ENCODE measurements around the gene FGF5. TPM values are rescaled to one million over a fixed set of nuclear protein-coding genes. Genes with fewer than 3 reads are reported as not detected.
"Not testable (repeated sequence)": the region's sequence is repeated elsewhere in the genome, so short reads cannot be mapped to it uniquely, and the experiment has no call there.

Gene FGF5
- total and polyA plus RNA-seq, 2 donors = under 0.01 to 0.02 TPM

- peaks cover 0 to 5% of the 10 kb centered on the region in 2 donors for H3K27me3 ChIP-seq (ENCODE audit: control insufficient read depth in 2 of 2, insufficient read depth in 1 of 2, low read length in 1 of 2)
- 90% methylated on average over 1 of the region's 1 CpG for WGBS
- no peak for DNase-seq (ENCODE audit: low read depth in 6 of 9, low spot score in 9 of 9)
- no peak overlapping the region for H3K4me3 ChIP-seq (ENCODE audit: low read length in 2 of 2)
- H3K36me3 ChIP-seq (ENCODE audit: control insufficient read depth in 2 of 2, insufficient read depth in 2 of 2, low read length in 1 of 2) = no peaks in the 10 kb centered on the region
- no peaks in the 10 kb centered on the region for H3K9me3 ChIP-seq (ENCODE audit: control insufficient read depth in 2 of 2, insufficient read depth in 1 of 2, low read length in 1 of 2)
- H3K27ac ChIP-seq (ENCODE audit: low read depth in 1 of 2, low read length in 1 of 2) = no peak overlapping the region
- H3K4me1 ChIP-seq (ENCODE audit: control insufficient read depth in 2 of 2, insufficient read depth in 2 of 2, low read length in 2 of 2) = no peaks in the 10 kb centered on the region
Observed at GRCh38 chr4:80312124-80312523, 45.7 kb downstream of the FGF5 start.

DNA sequence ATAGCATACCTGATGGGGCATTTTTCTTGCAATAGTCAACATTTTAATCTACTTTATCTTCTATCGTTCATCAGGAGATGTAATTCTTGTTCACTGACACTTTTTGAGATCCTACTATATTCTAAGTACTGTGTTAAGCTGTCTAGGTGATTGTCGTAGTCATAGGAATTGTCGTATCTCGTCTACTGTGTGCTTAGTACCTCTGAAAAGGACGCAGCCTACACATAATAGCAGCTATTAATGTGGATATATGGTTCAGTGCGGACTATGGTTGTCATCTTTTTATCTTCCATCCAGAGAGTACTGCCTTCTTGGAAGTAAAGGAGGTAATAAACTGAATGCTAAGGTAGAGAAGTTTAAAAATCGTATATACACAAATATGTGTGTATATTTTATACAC is 47.2 kb downstream of the FGF5 start:
- 89% methylated on average over 7 of the region's 7 CpGs for WGBS
- H3K27me3 ChIP-seq (ENCODE audit: control insufficient read depth in 2 of 2, insufficient read depth in 1 of 2, low read length in 1 of 2) = peaks cover 0 to 3% of the 10 kb centered on the region in 2 donors
- H3K27ac ChIP-seq (ENCODE audit: low read depth in 1 of 2, low read length in 1 of 2) = no peak overlapping the region
- no peak for DNase-seq (ENCODE audit: low read depth in 6 of 9, low spot score in 9 of 9)
- no peaks in the 10 kb centered on the region for H3K4me1 ChIP-seq (ENCODE audit: control insufficient read depth in 2 of 2, insufficient read depth in 2 of 2, low read length in 2 of 2)
- no peak overlapping the region for H3K4me3 ChIP-seq (ENCODE audit: low read length in 2 of 2)
- H3K9me3 ChIP-seq (ENCODE audit: control insufficient read depth in 2 of 2, insufficient read depth in 1 of 2, low read length in 1 of 2) = no peaks in the 10 kb centered on the region
- no peaks in the 10 kb centered on the region for H3K36me3 ChIP-seq (ENCODE audit: control insufficient read depth in 2 of 2, insufficient read depth in 2 of 2, low read length in 1 of 2)

- H3K4me3 ChIP-seq (ENCODE audit: low read length in 2 of 2); H3K27me3 ChIP-seq (ENCODE audit: control insufficient read depth in 2 of 2, insufficient read depth in 1 of 2, low read length in 1 of 2); H3K36me3 ChIP-seq (ENCODE audit: control insufficient read depth in 2 of 2, insufficient read depth in 2 of 2, low read length in 1 of 2); H3K9me3 ChIP-seq (ENCODE audit: control insufficient read depth in 2 of 2, insufficient read depth in 1 of 2, low read length in 1 of 2); H3K4me1 ChIP-seq (ENCODE audit: control insufficient read depth in 2 of 2, insufficient read depth in 2 of 2, low read length in 2 of 2); DNase-seq (ENCODE audit: low read depth in 6 of 9, low spot score in 9 of 9); H3K27ac ChIP-seq (ENCODE audit: low read depth in 1 of 2, low read length in 1 of 2): not testable (repeated sequence)
Observed at GRCh38 chr4:80315848-80316247, 49.4 kb downstream of the FGF5 start.

- Histone ChIP-seq H3K4me1 (ENCODE audit: control insufficient read depth in 2 of 2, insufficient read depth in 2 of 2, low read length in 2 of 2) (no peaks in the 10 kb centered on the region), H3K4me3 (ENCODE audit: low read length in 2 of 2) (no peak overlapping the region), H3K27me3 (ENCODE audit: control insufficient read depth in 2 of 2, insufficient read depth in 1 of 2, low read length in 1 of 2) (no peaks in the 10 kb centered on the region), H3K36me3 (ENCODE audit: control insufficient read depth in 2 of 2, insufficient read depth in 2 of 2, low read length in 1 of 2) (no peaks in the 10 kb centered on the region), H3K27ac (ENCODE audit: low read depth in 1 of 2, low read length in 1 of 2) (no peak overlapping the region), H3K9me3 (ENCODE audit: control insufficient read depth in 2 of 2, insufficient read depth in 1 of 2, low read length in 1 of 2) (no peaks in the 10 kb centered on the region)
- 98% methylated on average over 8 of the region's 8 CpGs for WGBS
- no peak for DNase-seq (ENCODE audit: low read depth in 6 of 9, low spot score in 9 of 9)
Observed at GRCh38 chr4:80321341-80321740, 54.9 kb downstream of the FGF5 start.

DNA sequence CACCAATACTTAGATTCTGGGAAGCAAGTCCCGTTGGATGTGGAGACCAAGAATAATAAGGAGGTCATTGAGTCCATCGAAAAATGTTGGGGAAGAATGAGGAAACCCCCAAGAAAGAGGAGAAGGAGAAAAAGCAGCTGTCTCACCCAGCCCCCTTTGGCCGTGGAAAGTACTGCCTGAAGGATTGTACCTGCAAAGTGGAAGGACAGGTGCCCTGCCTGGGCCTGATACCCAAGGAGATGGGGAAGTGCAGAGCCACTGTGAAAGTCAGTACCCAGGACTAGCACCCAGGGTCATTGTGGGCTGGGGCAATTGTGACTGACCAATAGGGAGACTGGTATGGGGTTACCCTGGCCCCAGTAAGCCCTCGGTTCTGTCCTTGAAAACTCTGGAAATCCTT is 55.3 kb downstream of the FGF5 start:
- Histone ChIP-seq H3K36me3 (ENCODE audit: control insufficient read depth in 2 of 2, insufficient read depth in 2 of 2, low read length in 1 of 2) (no peaks in the 10 kb centered on the region), H3K27ac (ENCODE audit: low read depth in 1 of 2, low read length in 1 of 2) (no peak overlapping the region), H3K4me1 (ENCODE audit: control insufficient read depth in 2 of 2, insufficient read depth in 2 of 2, low read length in 2 of 2) (no peaks in the 10 kb centered on the region), H3K4me3 (ENCODE audit: low read length in 2 of 2) (no peak overlapping the region), H3K9me3 (ENCODE audit: control insufficient read depth in 2 of 2, insufficient read depth in 1 of 2, low read length in 1 of 2) (no peaks in the 10 kb centered on the region), H3K27me3 (ENCODE audit: control insufficient read depth in 2 of 2, insufficient read depth in 1 of 2, low read length in 1 of 2) (no peaks in the 10 kb centered on the region)
- 90% methylated on average over 4 of the region's 4 CpGs for WGBS
- no peak for DNase-seq (ENCODE audit: low read depth in 6 of 9, low spot score in 9 of 9)

- no peak overlapping the region for H3K4me3 ChIP-seq (ENCODE audit: low read length in 2 of 2)
- DNase-seq (ENCODE audit: low read depth in 6 of 9, low spot score in 9 of 9) = peak in 2 of 9 donors; percentile 7 to 47
- no peaks in the 10 kb centered on the region for H3K36me3 ChIP-seq (ENCODE audit: control insufficient read depth in 2 of 2, insufficient read depth in 2 of 2, low read length in 1 of 2)
- H3K27ac ChIP-seq (ENCODE audit: low read depth in 1 of 2, low read length in 1 of 2) = no peak overlapping the region
- no peaks in the 10 kb centered on the region for H3K9me3 ChIP-seq (ENCODE audit: control insufficient read depth in 2 of 2, insufficient read depth in 1 of 2, low read length in 1 of 2)
- no peaks in the 10 kb centered on the region for H3K27me3 ChIP-seq (ENCODE audit: control insufficient read depth in 2 of 2, insufficient read depth in 1 of 2, low read length in 1 of 2)
- H3K4me1 ChIP-seq (ENCODE audit: control insufficient read depth in 2 of 2, insufficient read depth in 2 of 2, low read length in 2 of 2) = no peaks in the 10 kb centered on the region
Observed at GRCh38 chr4:80322716-80323115, 56.3 kb downstream of the FGF5 start.

DNA sequence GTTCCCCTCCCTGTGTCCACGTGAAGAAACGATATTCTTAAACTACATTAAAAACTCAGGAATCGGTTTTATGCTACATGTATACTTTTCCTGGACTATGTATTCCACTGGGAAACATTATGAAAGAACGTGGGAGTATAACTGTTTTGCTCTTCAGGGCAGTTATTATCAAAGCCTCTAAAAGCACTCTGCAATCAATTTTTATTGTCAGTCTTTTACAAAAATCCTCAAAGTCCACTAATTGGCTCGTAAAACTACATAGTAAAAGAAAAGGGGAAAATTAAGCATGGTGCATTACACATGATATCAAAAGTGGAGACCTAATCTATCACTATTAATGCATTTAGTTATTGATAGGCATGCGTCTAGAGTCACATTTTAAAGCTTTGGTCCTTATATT is 57.7 kb downstream of the FGF5 start:
- Histone ChIP-seq H3K4me1 (ENCODE audit: control insufficient read depth in 2 of 2, insufficient read depth in 2 of 2, low read length in 2 of 2) (no peaks in the 10 kb centered on the region), H3K27me3 (ENCODE audit: control insufficient read depth in 2 of 2, insufficient read depth in 1 of 2, low read length in 1 of 2) (peaks cover 0 to 2% of the 10 kb centered on the region in 2 donors), H3K9me3 (ENCODE audit: control insufficient read depth in 2 of 2, insufficient read depth in 1 of 2, low read length in 1 of 2) (no peaks in the 10 kb centered on the region), H3K36me3 (ENCODE audit: control insufficient read depth in 2 of 2, insufficient read depth in 2 of 2, low read length in 1 of 2) (no peaks in the 10 kb centered on the region), H3K4me3 (ENCODE audit: low read length in 2 of 2) (no peak overlapping the region), H3K27ac (ENCODE audit: low read depth in 1 of 2, low read length in 1 of 2) (no peak overlapping the region)
- DNase-seq (ENCODE audit: low read depth in 6 of 9, low spot score in 9 of 9) = no peak
- 96% methylated on average over 6 of the region's 6 CpGs for whole genome bisulfite sequencing

- 92% methylated on average over 2 of the region's 2 CpGs for WGBS
- Histone ChIP-seq H3K36me3 (ENCODE audit: control insufficient read depth in 2 of 2, insufficient read depth in 2 of 2, low read length in 1 of 2) (no peaks in the 10 kb centered on the region), H3K4me1 (ENCODE audit: control insufficient read depth in 2 of 2, insufficient read depth in 2 of 2, low read length in 2 of 2) (peaks cover 6 to 12% of the 10 kb centered on the region in 2 donors), H3K27ac (ENCODE audit: low read depth in 1 of 2, low read length in 1 of 2) (no peak overlapping the region), H3K4me3 (ENCODE audit: low read length in 2 of 2) (no peak overlapping the region), H3K27me3 (ENCODE audit: control insufficient read depth in 2 of 2, insufficient read depth in 1 of 2, low read length in 1 of 2) (peaks cover 2 to 15% of the 10 kb centered on the region in 2 donors), H3K9me3 (ENCODE audit: control insufficient read depth in 2 of 2, insufficient read depth in 1 of 2, low read length in 1 of 2) (no peaks in the 10 kb centered on the region)
- DNase-seq (ENCODE audit: low read depth in 6 of 9, low spot score in 9 of 9) = no peak
Observed at GRCh38 chr4:80331693-80332092, 65.2 kb downstream of the FGF5 start.

DNA sequence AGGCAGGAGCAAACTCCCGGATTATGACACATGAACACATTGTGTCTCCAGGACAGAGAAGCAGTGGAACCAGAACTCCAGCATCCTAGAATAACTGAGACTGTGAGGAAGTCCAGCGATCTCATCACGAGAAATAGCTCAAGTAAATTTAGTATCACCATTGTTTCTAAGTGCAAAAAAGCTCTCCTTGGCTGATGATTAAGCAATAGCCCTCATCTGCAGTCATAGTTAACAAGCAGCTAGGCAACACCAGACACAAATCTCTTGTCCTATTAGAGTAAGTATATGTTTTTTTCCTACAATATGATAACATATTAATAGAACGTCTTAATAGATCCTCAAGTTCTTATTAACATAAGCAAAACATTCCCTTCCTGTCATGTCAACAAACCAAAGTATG is 66.7 kb downstream of the FGF5 start:
- Histone ChIP-seq H3K4me1 (ENCODE audit: control insufficient read depth in 2 of 2, insufficient read depth in 2 of 2, low read length in 2 of 2) (peaks cover 6 to 12% of the 10 kb centered on the region in 2 donors), H3K4me3 (ENCODE audit: low read length in 2 of 2) (no peak overlapping the region), H3K9me3 (ENCODE audit: control insufficient read depth in 2 of 2, insufficient read depth in 1 of 2, low read length in 1 of 2) (no peaks in the 10 kb centered on the region), H3K27ac (ENCODE audit: low read depth in 1 of 2, low read length in 1 of 2) (no peak overlapping the region), H3K36me3 (ENCODE audit: control insufficient read depth in 2 of 2, insufficient read depth in 2 of 2, low read length in 1 of 2) (no peaks in the 10 kb centered on the region), H3K27me3 (ENCODE audit: control insufficient read depth in 2 of 2, insufficient read depth in 1 of 2, low read length in 1 of 2) (peaks cover 2 to 15% of the 10 kb centered on the region in 2 donors)
- no peak for DNase-seq (ENCODE audit: low read depth in 6 of 9, low spot score in 9 of 9)
- 94% methylated on average over 4 of the region's 4 CpGs for WGBS

GRCh38 chr4:80334568-80334967 is 68.1 kb downstream of the FGF5 start:
- H3K9me3 ChIP-seq (ENCODE audit: control insufficient read depth in 2 of 2, insufficient read depth in 1 of 2, low read length in 1 of 2) = no peaks in the 10 kb centered on the region
- H3K27ac ChIP-seq (ENCODE audit: low read depth in 1 of 2, low read length in 1 of 2) = no peak overlapping the region
- H3K27me3 ChIP-seq (ENCODE audit: control insufficient read depth in 2 of 2, insufficient read depth in 1 of 2, low read length in 1 of 2) = peaks cover 0 to 15% of the 10 kb centered on the region in 2 donors
- no peaks in the 10 kb centered on the region for H3K36me3 ChIP-seq (ENCODE audit: control insufficient read depth in 2 of 2, insufficient read depth in 2 of 2, low read length in 1 of 2)
- peaks cover 6 to 12% of the 10 kb centered on the region in 2 donors for H3K4me1 ChIP-seq (ENCODE audit: control insufficient read depth in 2 of 2, insufficient read depth in 2 of 2, low read length in 2 of 2)
- H3K4me3 ChIP-seq (ENCODE audit: low read length in 2 of 2) = no peak overlapping the region
- DNase-seq (ENCODE audit: low read depth in 6 of 9, low spot score in 9 of 9) = no peak
- WGBS = 93% methylated on average over 1 of the region's 1 CpG

All from thymus (tissue), 11 donors.